ENCODE data around the gene SLC43A3.

DNA sequence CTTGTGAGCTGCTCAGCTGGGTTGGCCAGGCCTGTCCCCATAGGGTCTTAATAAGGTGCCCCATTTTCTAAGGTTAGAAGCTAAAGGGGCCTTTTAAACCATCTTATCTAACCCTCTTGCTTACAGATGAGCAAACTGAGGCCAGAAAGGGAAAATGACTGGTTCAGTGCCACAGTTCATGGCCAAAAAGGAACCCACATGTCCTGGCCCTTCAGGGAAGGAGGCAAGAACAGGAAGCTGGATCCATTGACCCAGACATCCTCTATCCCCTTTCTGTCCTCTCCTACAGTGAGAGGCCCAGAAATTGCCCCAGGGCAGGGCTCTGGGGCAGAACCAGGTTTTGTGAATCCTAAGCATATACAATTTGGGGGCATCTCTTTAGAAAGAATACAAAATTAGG lies 56.0 kb downstream of the SLC43A3 start:
- no peak for TF ChIP-seq CTCF (IDR thresholded peaks at IDR 0.05)
- no peak for TF ChIP-seq POLR2AphosphoS5 (IDR thresholded peaks at IDR 0.05)
- no peak for TF ChIP-seq EP300 (IDR thresholded peaks at IDR 0.05)

All from gastroesophageal sphincter (tissue), 3 donors.